HEK293 (cell line): ENCODE results near the gene CROT.

ENCODE experiments used
- CTCF ChIA-PET: fragments of 350-600 bp; formaldehyde crosslinking; extraction: SDS; loops from one replicate; lab custom pipeline; 2021; ENCODE audit warnings: antibody characterized with exemption; lab: Yijun Ruan, JAX
- POLR2A ChIA-PET: fragments of 300-600 bp; formaldehyde crosslinking; extraction: SDS; loops from one replicate; lab custom pipeline; 2020; ENCODE audit warnings: antibody characterized with exemption, inconsistent platforms; lab: Yijun Ruan, JAX
- H3K27ac ChIP-seq: fragments of 200-500 bp; sonication (Bioruptor generic); 2 replicates; pipeline ENCODE4 v1.5.1; 2014; ENCODE audit warnings: low read depth, low read length, control low read depth, inconsistent platforms; ENCODE audit errors: extremely low read depth
- H3K36me3 ChIP-seq, 2 experiments: fragments of 200-500 bp in 1 of 2; sonication (Bioruptor generic) in 1 of 2; 1 replicate in 1 of 2; 2 replicates in 1 of 2; pipeline ENCODE4 v1.5.1; 2014 to 2017; ENCODE audit warnings: inconsistent platforms in 2 of 2, low read length in 2 of 2; ENCODE audit not compliant: control insufficient read depth in 2 of 2, insufficient read depth in 1 of 2
- H3K4me1 ChIP-seq: fragments of 200-500 bp; sonication (Bioruptor generic); 2 replicates; pipeline ENCODE4 v1.5.1; 2014; ENCODE audit warnings: mild to moderate bottlenecking, low read length, inconsistent platforms; ENCODE audit not compliant: control insufficient read depth, insufficient read depth
- H3K4me3 ChIP-seq: 2 replicates; pipeline ENCODE4 v1.5.1; 2011; ENCODE audit warnings: low read depth, mild to moderate bottlenecking, control low read depth, low read length, moderate library complexity
- H3K9me3 ChIP-seq: fragments of 200-500 bp; sonication (Bioruptor generic); 2 replicates; pipeline ENCODE4 v1.5.1; 2014; ENCODE audit warnings: low read depth, low read length, inconsistent platforms; ENCODE audit not compliant: control insufficient read depth, insufficient read depth
- CTCF ChIP-seq: fragments of 450-650 bp; formaldehyde crosslinking; IDR thresholded peaks from 2 replicates; pipeline ENCODE4 v1.5.1; 2016; ENCODE audit warnings: missing biosample characterization, missing genetic modification characterization
- KLF1 ChIP-seq: fragments of 450-650 bp; formaldehyde crosslinking; IDR thresholded peaks from 2 replicates; pipeline ENCODE4 v1.5.1; 2016; ENCODE audit warnings: missing biosample characterization, missing genetic modification characterization
- OSR2 ChIP-seq: fragments of 450-650 bp; formaldehyde crosslinking; IDR thresholded peaks from 2 replicates; pipeline ENCODE4 v1.5.1; 2016; ENCODE audit warnings: missing biosample characterization, missing genetic modification characterization
- PATZ1 ChIP-seq: fragments of 450-650 bp; formaldehyde crosslinking; IDR thresholded peaks from 2 replicates; pipeline ENCODE4 v1.5.1; 2016; ENCODE audit warnings: missing biosample characterization, missing genetic modification characterization
- SCRT1 ChIP-seq: fragments of 450-650 bp; formaldehyde crosslinking; IDR thresholded peaks from 2 replicates; pipeline ENCODE4 v1.5.1; 2016; ENCODE audit warnings: missing biosample characterization, missing genetic modification characterization, borderline replicate concordance
- SCRT2 ChIP-seq: fragments of 450-650 bp; formaldehyde crosslinking; IDR thresholded peaks from 2 replicates; pipeline ENCODE4 v1.5.1; 2016; ENCODE audit warnings: missing biosample characterization, missing genetic modification characterization
- ZBTB17 ChIP-seq: fragments of 450-650 bp; formaldehyde crosslinking; IDR thresholded peaks from 2 replicates; pipeline ENCODE4 v1.5.1; 2016; ENCODE audit warnings: missing biosample characterization, missing genetic modification characterization
- ZBTB21 ChIP-seq: fragments of 450-650 bp; formaldehyde crosslinking; IDR thresholded peaks from 2 replicates; pipeline ENCODE4 v1.5.1; 2017; ENCODE audit warnings: missing biosample characterization, missing genetic modification characterization
- ZEB2 ChIP-seq: fragments of 450-650 bp; formaldehyde crosslinking; IDR thresholded peaks from 2 replicates; pipeline ENCODE4 v1.5.1; 2016; ENCODE audit warnings: missing biosample characterization, missing genetic modification characterization
- ZIC2 ChIP-seq: fragments of 450-650 bp; formaldehyde crosslinking; IDR thresholded peaks from 2 replicates; pipeline ENCODE4 v1.5.1; 2016; ENCODE audit warnings: missing biosample characterization, missing genetic modification characterization
- ZNF121 ChIP-seq: fragments of 450-650 bp; formaldehyde crosslinking; IDR thresholded peaks from 2 replicates; pipeline ENCODE4 v1.5.1; 2016; ENCODE audit warnings: missing biosample characterization, missing genetic modification characterization
- ZNF140 ChIP-seq: fragments of 450-650 bp; formaldehyde crosslinking; IDR thresholded peaks from 2 replicates; pipeline ENCODE4 v1.5.1; 2016; ENCODE audit warnings: missing biosample characterization, missing genetic modification characterization
- ZNF155 ChIP-seq: fragments of 450-650 bp; formaldehyde crosslinking; IDR thresholded peaks from 2 replicates; pipeline ENCODE4 v1.5.1; 2016; ENCODE audit warnings: missing biosample characterization, missing genetic modification characterization
- ZNF175 ChIP-seq: fragments of 450-650 bp; formaldehyde crosslinking; IDR thresholded peaks from 2 replicates; pipeline ENCODE4 v1.5.1; 2016; ENCODE audit warnings: missing biosample characterization, missing genetic modification characterization
- ZNF394 ChIP-seq: fragments of 450-650 bp; formaldehyde crosslinking; IDR thresholded peaks from 2 replicates; pipeline ENCODE4 v1.5.1; 2016; ENCODE audit warnings: missing biosample characterization, missing genetic modification characterization, mild to moderate bottlenecking, moderate library complexity, borderline replicate concordance
- ZNF426 ChIP-seq: fragments of 450-650 bp; formaldehyde crosslinking; IDR thresholded peaks from 2 replicates; pipeline ENCODE4 v1.5.1; 2017; ENCODE audit warnings: missing biosample characterization, missing genetic modification characterization, mild to moderate bottlenecking, inconsistent platforms, moderate library complexity
- ZNF621 ChIP-seq: fragments of 450-650 bp; formaldehyde crosslinking; IDR thresholded peaks from 2 replicates; pipeline ENCODE4 v1.5.1; 2017; ENCODE audit warnings: missing biosample characterization, missing genetic modification characterization
- ZNF791 ChIP-seq: fragments of 450-650 bp; formaldehyde crosslinking; IDR thresholded peaks from 2 replicates; pipeline ENCODE4 v1.5.1; 2016; ENCODE audit warnings: missing biosample characterization, missing genetic modification characterization

The CROT gene

GRCh38 chr7:87316097-87316700 lies 29.3 kb upstream of the CROT start (continued):
- TF ChIP-seq OSR2 (tag by site-specific recombination) (no peak), KLF1 (no peak), ZIC2 (tag by site-specific recombination) (no peak), ZBTB21 (no peak)

GRCh38 chr7:87316846-87317552 lies 28.5 kb upstream of the CROT start:
- Histone ChIP-seq H3K4me1 (no peaks in the 10 kb centered on the region; the same call in 1 of the 2 replicates), H3K9me3 (no peaks in the 10 kb centered on the region), H3K27ac (no peak overlapping the region), H3K36me3 (no peaks in the 10 kb centered on the region), H3K4me3 (no peak overlapping the region)
- ChIA-PET POLR2A (no interaction called here), CTCF (interaction anchor here (0.6 to 8.7 kb wide), 3 partner anchors 99 to 754 kb away, joined by 3 to 163 read pairs (median 3); no protein-coding TSS in a partner anchor)
- peak; percentile 85 for TF ChIP-seq ZNF394 (tag by site-specific recombination)
- no peak for TF ChIP-seq ZNF121
- TF ChIP-seq ZEB2 (tag by site-specific recombination), result no peak

DNA sequence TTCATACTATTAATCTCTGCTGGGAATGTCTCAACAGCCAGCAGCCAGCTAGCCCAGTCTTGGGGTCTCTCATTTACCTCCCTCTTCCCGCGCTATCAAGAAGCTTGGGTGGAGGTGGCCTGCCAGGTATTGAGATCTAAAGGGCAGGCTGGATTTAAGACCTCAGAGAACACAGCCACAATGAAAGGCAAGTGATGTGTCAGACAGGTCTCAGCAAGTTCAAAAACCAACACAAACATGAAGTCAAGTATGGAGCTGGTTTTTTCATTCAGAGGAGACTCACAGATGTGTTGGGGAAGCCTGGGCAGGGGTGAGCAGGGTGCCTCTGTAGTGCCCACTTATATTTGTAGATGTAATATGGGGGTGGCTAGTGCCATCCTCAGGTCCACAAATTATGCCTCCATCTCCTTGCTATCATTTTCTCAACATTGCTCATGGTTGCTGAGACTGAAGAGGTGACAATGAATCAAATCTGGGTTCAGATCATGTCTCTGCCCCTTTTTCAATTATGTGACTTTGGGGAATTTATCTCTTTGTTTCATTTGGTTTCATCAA lies 27.7 kb upstream of the CROT start:
- CTCF ChIA-PET, result interaction anchor here (8.7 kb wide), 1 partner anchor 98 kb away, joined by 163 read pairs; no protein-coding TSS in a partner anchor
- H3K36me3 ChIP-seq, result no peaks in the 10 kb centered on the region
- TF ChIP-seq CTCF (no peak), ZNF140 (no peak), SCRT1 (tag by site-specific recombination) (no peak), ZNF175 (tag by site-specific recombination) (no peak)
- no peak overlapping the region for H3K4me3 ChIP-seq
- POLR2A ChIA-PET, result no interaction called here
- H3K4me1 ChIP-seq, result no peaks in the 10 kb centered on the region; the same call in 1 of the 2 replicates
- H3K9me3 ChIP-seq, result no peaks in the 10 kb centered on the region
- H3K27ac ChIP-seq, result no peak overlapping the region

GRCh38 chr7:87318741-87319140 lies 26.7 kb upstream of the CROT start:
- Histone ChIP-seq H3K4me1 (no peaks in the 10 kb centered on the region; the same call in 1 of the 2 replicates), H3K36me3 (no peaks in the 10 kb centered on the region), H3K4me3 (no peak overlapping the region), H3K27ac (no peak overlapping the region), H3K9me3 (no peaks in the 10 kb centered on the region)
- CTCF ChIA-PET, result interaction anchor here (8.7 kb wide), 1 partner anchor 97 kb away, joined by 163 read pairs; no protein-coding TSS in a partner anchor
- TF ChIP-seq ZNF394 (tag by site-specific recombination), result no peak
- no peak for TF ChIP-seq ZNF140
- TF ChIP-seq ZNF791 (tag by site-specific recombination), result no peak
- no peak for TF ChIP-seq ZNF155 (tag by site-specific recombination)
- TF ChIP-seq PATZ1 (tag by site-specific recombination), result no peak
- TF ChIP-seq ZBTB17 (tag by site-specific recombination), result 0 out of 2 replicates have a peak, but pooled peaks have one; percentile 11
- no peak for TF ChIP-seq ZNF426 (tag by site-specific recombination)
- TF ChIP-seq SCRT2 (tag by site-specific recombination), result no peak
- TF ChIP-seq ZNF621 (tag by site-specific recombination), result no peak
- TF ChIP-seq CTCF, result peak; percentile 56
- POLR2A ChIA-PET, result interaction anchor here (1.2 to 1.5 kb wide), 2 partner anchors 26 to 90 kb away, joined by 3 to 8 read pairs; partner anchors contain the start of gene CROT
